Psoas muscle (tissue), 8 donors: Measurements from ENCODE around the gene STT3B. TPM values are rescaled to one million over a fixed set of nuclear protein-coding genes. Genes with fewer than 3 reads are reported as not detected.

ENCODE experiments used
- ATAC-seq, 4 donors: fragments of 200-7000 bp; cut with Tn5 transposase; one replicate each; pipeline ENCODE4 v1.9.1; 2020; ENCODE audit warnings: moderate library complexity in 3 of 4, mild to moderate bottlenecking in 2 of 4
- DNase-seq, 2 donors: peaks; one replicate each; pipeline ENCODE4 v3.0.0-alpha.2; 2020
- H3K27ac ChIP-seq: fragments of 200-600 bp; one replicate; pipeline ENCODE4 v1.8.0; 2022
- H3K27me3 ChIP-seq, 3 donors: fragments of 200-600 bp in 1 of 3; one replicate each; pipeline versions ENCODE4 v1.6.1 to v1.8.0; 2013 to 2022; ENCODE audit warnings: low read length in 2 of 3, mild to moderate bottlenecking in 2 of 3, moderate library complexity in 1 of 3; ENCODE audit not compliant: insufficient read depth in 3 of 3
- H3K36me3 ChIP-seq, 2 donors: fragments of 200-600 bp in 1 of 2; one replicate each; pipeline versions ENCODE4 v1.6.1 to v1.8.0; 2013 to 2022; ENCODE audit warnings: low read depth in 1 of 2, mild to moderate bottlenecking in 1 of 2, moderate library complexity in 1 of 2; ENCODE audit not compliant: insufficient read depth in 1 of 2
- H3K4me1 ChIP-seq: fragments of 200-600 bp; one replicate; pipeline ENCODE4 v1.8.0; 2022
- H3K4me3 ChIP-seq: fragments of 200-600 bp; one replicate; pipeline ENCODE4 v1.8.0; 2022; ENCODE audit warnings: mild to moderate bottlenecking
- H3K9me3 ChIP-seq: fragments of 200-600 bp; one replicate; pipeline ENCODE4 v1.8.0; 2022
- CTCF ChIP-seq: fragments of 200-600 bp; IDR thresholded peaks from one replicate; pipeline ENCODE4 v1.8.0; 2022; ENCODE audit warnings: antibody characterized with exemption
- WGBS, 3 donors: extraction: QIAGEN DNeasy Blood & Tissue Kit; methylation state at CpG; one replicate each; pipeline versions ENCODE4 v1.1.6 to v1.1.7; 2013; 5-methylcytosine and 5-hydroxymethylcytosine counted together
- intact Hi-C, 2 donors: fragments of 100-400 bp; cut with DNase I; formaldehyde crosslinking; loops; one replicate each; pipeline versions ENCODE4 v1.11.0 to v1.14.2; 2022
- polyA plus RNA-seq, 3 donors: library from polyadenylated mRNA; stranded (reverse); fragments of 200-250 nt; gene quantifications; one replicate each; pipeline ENCODE4 v1.2.3, GENCODE V29; 2013
- total RNA-seq, 4 donors: library from RNA; stranded (reverse); fragmentation: NEBNext Ultra II Directional in 2 of 4; extraction: Animal tissue kit (Norgen Biotek cat#: 25700) in 2 of 4; gene quantifications; one replicate each; pipeline versions ENCODE4 v1.2.1 to v1.2.4, GENCODE V29; 2021 to 2023
- donor health status: healthy with polysubstance abuse.
- donor health status: DM: no; HTN: no; CAD: no; lungs with moderate emphysema.
- donor health status: Bipolar disorder and iron deficiency.
- donor health status: healthy.
- donor health status: DM: yes; HTN: yes; CAD: no.
- donor health status: DM: no; HTN: no; CAD: no.
- donor health status: DM: no; HTN: no; CAD: no.
- donor health status: DM: yes; HTN: yes; CAD: no.

Gene STT3B
- total and polyA plus RNA-seq, 7 donors = 33.8 to 95.5 (median 56.9) TPM

GRCh38 chr3:31530960-31531335 is 1.8 kb upstream of the STT3B start:
- intact Hi-C loops = loop anchor here (5.0 to 10.0 kb wide), 3 partner anchors 46 to 766 kb away; no protein-coding TSS in a partner anchor
- Histone ChIP-seq H3K4me1 (peaks cover 16% of the 10 kb centered on the region), H3K27ac (peak overlapping the region; percentile 99), H3K27me3 (no peaks in the 10 kb centered on the region), H3K36me3 (no peaks in the 10 kb centered on the region), H3K4me3 (peak overlapping the region; percentile 88), H3K9me3 (no peaks in the 10 kb centered on the region)
- TF ChIP-seq CTCF = no peak
- WGBS, 3 donors = 38 to 48% (median 45%) methylated on average over 4 of the region's 4 CpGs
- no peak for ATAC-seq
- no peak for DNase-seq

GRCh38 chr3:31531452-31531991 is 1.2 kb upstream of the STT3B start:
- no peak for TF ChIP-seq CTCF
- Histone ChIP-seq H3K9me3 (no peaks in the 10 kb centered on the region), H3K36me3 (no peaks in the 10 kb centered on the region), H3K27ac (peak overlapping the region; percentile 99), H3K4me3 (peak overlapping the region; percentile 88), H3K27me3 (no peaks in the 10 kb centered on the region), H3K4me1 (peaks cover 21% of the 10 kb centered on the region)
- DNase-seq (no peak), ATAC-seq (no peak)
- intact Hi-C loops = loop anchor here (5.0 to 10.0 kb wide), 3 partner anchors 46 to 767 kb away; no protein-coding TSS in a partner anchor
- 1% methylated on average over 31 of the region's 31 CpGs for WGBS, 3 donors

- no peaks in the 10 kb centered on the region for H3K9me3 ChIP-seq
- no peaks in the 10 kb centered on the region for H3K36me3 ChIP-seq
- peaks cover 27% of the 10 kb centered on the region for H3K4me1 ChIP-seq
- WGBS, 3 donors = 0 to 1% (median 0%) methylated on average over 61 to 73 of the region's 73 CpGs
- ATAC-seq (peak; percentile 94 to 97 (median 96)), DNase-seq (peak; percentile 99 to 100)
- intact Hi-C loops = loop anchor here (5.0 to 10.0 kb wide), 3 partner anchors 45 to 767 kb away; no protein-coding TSS in a partner anchor
- H3K27ac ChIP-seq = peak overlapping the region; percentile 99
- peak overlapping the region; percentile 88 for H3K4me3 ChIP-seq
- H3K27me3 ChIP-seq = no peaks in the 10 kb centered on the region
- TF ChIP-seq CTCF = no peak
Observed at GRCh38 chr3:31531992-31532586, 636 bp upstream of the STT3B start.

GRCh38 chr3:31533169-31534064 is 692 bp downstream of the STT3B start:
- WGBS, 3 donors = 0% methylated on average over 44 to 81 of the region's 81 CpGs
- TF ChIP-seq CTCF = peak; percentile 14
- ATAC-seq (no peak), DNase-seq (peak; percentile 64 to 81)
- Histone ChIP-seq H3K27me3 (no peaks in the 10 kb centered on the region), H3K4me3 (peak overlapping the region; percentile 88), H3K27ac (peak overlapping the region; percentile 99), H3K36me3 (no peaks in the 10 kb centered on the region), H3K9me3 (no peaks in the 10 kb centered on the region), H3K4me1 (peaks cover 29% of the 10 kb centered on the region)
- intact Hi-C loops = loop anchor here (5.0 to 10.0 kb wide), 3 partner anchors 44 to 769 kb away; no protein-coding TSS in a partner anchor
